Psoas muscle (tissue), 8 donors: ENCODE results near the gene RCN1. TPM values are rescaled to one million over a fixed set of nuclear protein-coding genes. Genes with fewer than 3 reads are reported as not detected.

Experiments
- ATAC-seq, 4 donors: fragments of 200-7000 bp; cut with Tn5 transposase; one replicate each; pipeline ENCODE4 v1.9.1; 2020; ENCODE audit warnings: moderate library complexity in 3 of 4, mild to moderate bottlenecking in 2 of 4
- DNase-seq, 2 donors: peaks; one replicate each; pipeline ENCODE4 v3.0.0-alpha.2; 2020
- H3K27ac ChIP-seq: fragments of 200-600 bp; one replicate; pipeline ENCODE4 v1.8.0; 2022
- H3K27me3 ChIP-seq, 3 donors: fragments of 200-600 bp in 1 of 3; one replicate each; pipeline versions ENCODE4 v1.6.1 to v1.8.0; 2013 to 2022; ENCODE audit warnings: low read length in 2 of 3, mild to moderate bottlenecking in 2 of 3, moderate library complexity in 1 of 3; ENCODE audit not compliant: insufficient read depth in 3 of 3
- H3K36me3 ChIP-seq, 2 donors: fragments of 200-600 bp in 1 of 2; one replicate each; pipeline versions ENCODE4 v1.6.1 to v1.8.0; 2013 to 2022; ENCODE audit warnings: low read depth in 1 of 2, mild to moderate bottlenecking in 1 of 2, moderate library complexity in 1 of 2; ENCODE audit not compliant: insufficient read depth in 1 of 2
- H3K4me1 ChIP-seq: fragments of 200-600 bp; one replicate; pipeline ENCODE4 v1.8.0; 2022
- H3K4me3 ChIP-seq: fragments of 200-600 bp; one replicate; pipeline ENCODE4 v1.8.0; 2022; ENCODE audit warnings: mild to moderate bottlenecking
- H3K9me3 ChIP-seq: fragments of 200-600 bp; one replicate; pipeline ENCODE4 v1.8.0; 2022
- CTCF ChIP-seq: fragments of 200-600 bp; IDR thresholded peaks from one replicate; pipeline ENCODE4 v1.8.0; 2022; ENCODE audit warnings: antibody characterized with exemption
- WGBS, 3 donors: extraction: QIAGEN DNeasy Blood & Tissue Kit; methylation state at CpG; one replicate each; pipeline versions ENCODE4 v1.1.6 to v1.1.7; 2013; 5-methylcytosine and 5-hydroxymethylcytosine counted together
- intact Hi-C, 2 donors: fragments of 100-400 bp; cut with DNase I; formaldehyde crosslinking; loops; one replicate each; pipeline versions ENCODE4 v1.11.0 to v1.14.2; 2022
- long read RNA-seq, 2 donors: library from polyadenylated mRNA; unstranded; transcript quantifications; one replicate each; pipeline ENCODE4 v2.0.0, GENCODE V29; 2021
- polyA plus RNA-seq, 3 donors: library from polyadenylated mRNA; stranded (reverse); fragments of 200-250 nt; gene quantifications; one replicate each; pipeline ENCODE4 v1.2.3, GENCODE V29; 2013
- total RNA-seq, 4 donors: library from RNA; stranded (reverse); fragmentation: NEBNext Ultra II Directional in 2 of 4; extraction: Animal tissue kit (Norgen Biotek cat#: 25700) in 2 of 4; gene quantifications; one replicate each; pipeline versions ENCODE4 v1.2.1 to v1.2.4, GENCODE V29; 2021 to 2023
- donor health status: healthy with polysubstance abuse.
- donor health status: DM: no; HTN: no; CAD: no; lungs with moderate emphysema.
- donor health status: Bipolar disorder and iron deficiency.
- donor health status: healthy.
- donor health status: DM: yes; HTN: yes; CAD: no.
- donor health status: DM: no; HTN: no; CAD: no.
- donor health status: DM: no; HTN: no; CAD: no.
- donor health status: DM: yes; HTN: yes; CAD: no.

The RCN1 gene
- total RNA-seq (10 to 100 TPM; 17.2 to 47.3 (median 25.8) TPM), polyA plus RNA-seq (10 to 100 TPM; 25.1 to 48.1 (median 37.1) TPM)
- long read RNA-seq, donor 1, transcript RCN1-201 (6 exons, 2,572 nt) = major isoform, 52 of 52 reads
- long read RNA-seq, donor 1, partial matches to known transcripts = 0 of 52 reads
- long read RNA-seq, donor 1, other reads (novel, unspliced or antisense) = 0 of 52 reads
- long read RNA-seq, donor 2, transcript RCN1-201 (6 exons, 2,572 nt) = major isoform, 83 of 86 reads
- long read RNA-seq, donor 2, partial matches to known transcripts = 1 of 86 reads
- long read RNA-seq, donor 2, other reads (novel, unspliced or antisense) = 1 of 86 reads

GRCh38 chr11:32090545-32091370 is at the start of gene RCN1:
Gene RCN1, plus strand, starts transcription at chr11:32091074. Its CDS starts 123 bp downstream, at chr11:32091197.
- TF ChIP-seq CTCF = no peak
- Histone ChIP-seq H3K27ac (peak within 1 kb of the TSS; percentile 80), H3K4me3 (peak within 1 kb of the TSS; percentile 90), H3K9me3 (no peaks in the 10 kb centered on the region), H3K36me3 (no peaks in the 10 kb centered on the region), H3K27me3 (peaks cover 0 to 6% (median 0%) of the 10 kb centered on the region in 3 donors), H3K4me1 (peaks cover 5% of the 10 kb centered on the region)
- ATAC-seq = peak; percentile 81 to 84 (median 82)
- intact Hi-C loops = no loop called here
- peak; percentile 72 to 79 for DNase-seq
- WGBS, 3 donors = 3 to 5% (median 4%) methylated on average over 50 to 71 of the region's 79 CpGs

- Histone ChIP-seq H3K4me1 (no peaks in the 10 kb centered on the region), H3K9me3 (no peaks in the 10 kb centered on the region), H3K36me3 (no peaks in the 10 kb centered on the region), H3K27me3 (no peaks in the 10 kb centered on the region), H3K4me3 (no peak overlapping the region), H3K27ac (no peak overlapping the region)
- intact Hi-C loops = no loop called here
- no peak for TF ChIP-seq CTCF
- no peak for DNase-seq
- ATAC-seq = no peak
- WGBS, 3 donors = 19 to 41% (median 27%) methylated on average over 1 of the region's 1 CpG
Observed at GRCh38 chr11:32043737-32044136, 47.1 kb upstream of the RCN1 start.

- Histone ChIP-seq H3K4me3 (no peak overlapping the region), H3K27me3 (no peaks in the 10 kb centered on the region), H3K4me1 (no peaks in the 10 kb centered on the region), H3K27ac (no peak overlapping the region), H3K9me3 (no peaks in the 10 kb centered on the region), H3K36me3 (no peaks in the 10 kb centered on the region)
- intact Hi-C loops = no loop called here
- WGBS, 3 donors = 57 to 64% (median 58%) methylated on average over 4 of the region's 4 CpGs
- no peak for TF ChIP-seq CTCF
- DNase-seq = no peak
- no peak for ATAC-seq
Observed at GRCh38 chr11:32044158-32044863, 46.6 kb upstream of the RCN1 start.

- Histone ChIP-seq H3K36me3 (no peaks in the 10 kb centered on the region), H3K27me3 (no peaks in the 10 kb centered on the region), H3K27ac (no peak overlapping the region), H3K4me3 (no peak overlapping the region), H3K4me1 (no peaks in the 10 kb centered on the region), H3K9me3 (no peaks in the 10 kb centered on the region)
- ATAC-seq = no peak
- intact Hi-C loops = no loop called here
- no peak for TF ChIP-seq CTCF
- DNase-seq = no peak
Observed at GRCh38 chr11:32045456-32045855, 45.4 kb upstream of the RCN1 start.
